ENCODE data around the gene ABCG4. TPM values are rescaled to one million over a fixed set of nuclear protein-coding genes. Genes with fewer than 3 reads are reported as not detected.

The ABCG4 gene
- total and polyA plus RNA-seq, 9 of the 15 experiments (the other 6 are each of a cell fraction or from before 2014, with no cell fraction given), result 0.03 to 0.11 (median 0.07) TPM; not detected in 4

- TF ChIP-seq XRCC3 (IDR thresholded peaks at IDR 0.05) (no peak), RUNX1 (IDR thresholded peaks at IDR 0.05; ENCODE audit: low read depth) (no peak), TRIM28 (IDR thresholded peaks at IDR 0.05) (no peak), BRD9 (IDR thresholded peaks at IDR 0.05; ENCODE audit: low read depth, partially characterized antibody) (no peak), MIER1 (IDR thresholded peaks at IDR 0.05; ENCODE audit: low read depth) (no peak), KLF16 (IDR thresholded peaks at IDR 0.05) (no peak), STAT5B (CRISPR knock-in tag; IDR thresholded peaks at IDR 0.05) (no peak), ZC3H11A (IDR thresholded peaks at IDR 0.05; ENCODE audit: low read depth, low read length) (no peak), PYGO2 (tag; IDR thresholded peaks at IDR 0.05) (no peak), RBM22 (IDR thresholded peaks at IDR 0.05; ENCODE audit: low read depth, low read length, poor library complexity, severe bottlenecking) (no peak), POLR3A (IDR thresholded peaks at IDR 0.05; ENCODE audit: borderline replicate concordance, extremely low read depth, insufficient read depth, insufficient read length) (no peak), BRCA1 (IDR thresholded peaks at IDR 0.05) (no peak), BRCA1 (CRISPR knock-in tag; IDR thresholded peaks at IDR 0.05) (no peak), DACH1 (IDR thresholded peaks at IDR 0.05; ENCODE audit: partially characterized antibody) (no peak), BHLHE40 (IDR thresholded peaks at IDR 0.05; ENCODE audit: low read length) (no peak; the same call in 1 of the 2 replicates)
- TF ChIP-seq, protein P1, sequence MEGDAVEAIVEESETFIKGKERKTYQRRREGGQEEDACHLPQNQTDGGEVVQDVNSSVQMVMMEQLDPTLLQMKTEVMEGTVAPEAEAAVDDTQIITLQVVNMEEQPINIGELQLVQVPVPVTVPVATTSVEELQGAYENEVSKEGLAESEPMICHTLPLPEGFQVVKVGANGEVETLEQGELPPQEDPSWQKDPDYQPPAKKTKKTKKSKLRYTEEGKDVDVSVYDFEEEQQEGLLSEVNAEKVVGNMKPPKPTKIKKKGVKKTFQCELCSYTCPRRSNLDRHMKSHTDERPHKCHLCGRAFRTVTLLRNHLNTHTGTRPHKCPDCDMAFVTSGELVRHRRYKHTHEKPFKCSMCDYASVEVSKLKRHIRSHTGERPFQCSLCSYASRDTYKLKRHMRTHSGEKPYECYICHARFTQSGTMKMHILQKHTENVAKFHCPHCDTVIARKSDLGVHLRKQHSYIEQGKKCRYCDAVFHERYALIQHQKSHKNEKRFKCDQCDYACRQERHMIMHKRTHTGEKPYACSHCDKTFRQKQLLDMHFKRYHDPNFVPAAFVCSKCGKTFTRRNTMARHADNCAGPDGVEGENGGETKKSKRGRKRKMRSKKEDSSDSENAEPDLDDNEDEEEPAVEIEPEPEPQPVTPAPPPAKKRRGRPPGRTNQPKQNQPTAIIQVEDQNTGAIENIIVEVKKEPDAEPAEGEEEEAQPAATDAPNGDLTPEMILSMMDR (IDR thresholded peaks at IDR 0.05 in 2 of 3, conservative IDR thresholded peaks at IDR 0.05 in 1 of 3; ENCODE audit: insufficient read depth in 2 of 3, low read depth in 1 of 3, low read length in 3 of 3), result peak in 2 of 3 experiments; percentile 5 to 10; a peak in 2 of 6 replicates
- TF ChIP-seq, protein P2, sequence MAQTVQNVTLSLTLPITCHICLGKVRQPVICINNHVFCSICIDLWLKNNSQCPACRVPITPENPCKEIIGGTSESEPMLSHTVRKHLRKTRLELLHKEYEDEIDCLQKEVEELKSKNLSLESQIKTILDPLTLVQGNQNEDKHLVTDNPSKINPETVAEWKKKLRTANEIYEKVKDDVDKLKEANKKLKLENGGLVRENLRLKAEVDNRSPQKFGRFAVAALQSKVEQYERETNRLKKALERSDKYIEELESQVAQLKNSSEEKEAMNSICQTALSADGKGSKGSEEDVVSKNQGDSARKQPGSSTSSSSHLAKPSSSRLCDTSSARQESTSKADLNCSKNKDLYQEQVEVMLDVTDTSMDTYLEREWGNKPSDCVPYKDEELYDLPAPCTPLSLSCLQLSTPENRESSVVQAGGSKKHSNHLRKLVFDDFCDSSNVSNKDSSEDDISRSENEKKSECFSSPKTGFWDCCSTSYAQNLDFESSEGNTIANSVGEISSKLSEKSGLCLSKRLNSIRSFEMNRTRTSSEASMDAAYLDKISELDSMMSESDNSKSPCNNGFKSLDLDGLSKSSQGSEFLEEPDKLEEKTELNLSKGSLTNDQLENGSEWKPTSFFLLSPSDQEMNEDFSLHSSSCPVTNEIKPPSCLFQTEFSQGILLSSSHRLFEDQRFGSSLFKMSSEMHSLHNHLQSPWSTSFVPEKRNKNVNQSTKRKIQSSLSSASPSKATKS (CRISPR knock-in tag; IDR thresholded peaks at IDR 0.05), result no peak
- TF ChIP-seq, protein P3, sequence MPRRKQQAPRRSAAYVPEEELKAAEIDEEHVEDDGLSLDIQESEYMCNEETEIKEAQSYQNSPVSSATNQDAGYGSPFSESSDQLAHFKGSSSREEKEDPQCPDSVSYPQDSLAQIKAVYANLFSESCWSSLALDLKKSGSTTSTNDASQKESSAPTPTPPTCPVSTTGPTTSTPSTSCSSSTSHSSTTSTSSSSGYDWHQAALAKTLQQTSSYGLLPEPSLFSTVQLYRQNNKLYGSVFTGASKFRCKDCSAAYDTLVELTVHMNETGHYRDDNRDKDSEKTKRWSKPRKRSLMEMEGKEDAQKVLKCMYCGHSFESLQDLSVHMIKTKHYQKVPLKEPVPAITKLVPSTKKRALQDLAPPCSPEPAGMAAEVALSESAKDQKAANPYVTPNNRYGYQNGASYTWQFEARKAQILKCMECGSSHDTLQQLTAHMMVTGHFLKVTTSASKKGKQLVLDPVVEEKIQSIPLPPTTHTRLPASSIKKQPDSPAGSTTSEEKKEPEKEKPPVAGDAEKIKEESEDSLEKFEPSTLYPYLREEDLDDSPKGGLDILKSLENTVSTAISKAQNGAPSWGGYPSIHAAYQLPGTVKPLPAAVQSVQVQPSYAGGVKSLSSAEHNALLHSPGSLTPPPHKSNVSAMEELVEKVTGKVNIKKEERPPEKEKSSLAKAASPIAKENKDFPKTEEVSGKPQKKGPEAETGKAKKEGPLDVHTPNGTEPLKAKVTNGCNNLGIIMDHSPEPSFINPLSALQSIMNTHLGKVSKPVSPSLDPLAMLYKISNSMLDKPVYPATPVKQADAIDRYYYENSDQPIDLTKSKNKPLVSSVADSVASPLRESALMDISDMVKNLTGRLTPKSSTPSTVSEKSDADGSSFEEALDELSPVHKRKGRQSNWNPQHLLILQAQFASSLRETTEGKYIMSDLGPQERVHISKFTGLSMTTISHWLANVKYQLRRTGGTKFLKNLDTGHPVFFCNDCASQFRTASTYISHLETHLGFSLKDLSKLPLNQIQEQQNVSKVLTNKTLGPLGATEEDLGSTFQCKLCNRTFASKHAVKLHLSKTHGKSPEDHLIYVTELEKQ (CRISPR knock-in tag; IDR thresholded peaks at IDR 0.05), result no peak
These were observed 47.7 kb upstream of the ABCG4 start (continued) for GRCh38 chr11:119100994-119101758.
